ENCODE data around the gene GFM2. TPM values are rescaled to one million over a fixed set of nuclear protein-coding genes. Genes with fewer than 3 reads are reported as not detected.

Gene GFM2
- total and polyA plus RNA-seq, 2 of the 13 experiments (the other 11 are each of a cell fraction or from before 2014, with no cell fraction given): 22.0 to 41.6 TPM

DNA sequence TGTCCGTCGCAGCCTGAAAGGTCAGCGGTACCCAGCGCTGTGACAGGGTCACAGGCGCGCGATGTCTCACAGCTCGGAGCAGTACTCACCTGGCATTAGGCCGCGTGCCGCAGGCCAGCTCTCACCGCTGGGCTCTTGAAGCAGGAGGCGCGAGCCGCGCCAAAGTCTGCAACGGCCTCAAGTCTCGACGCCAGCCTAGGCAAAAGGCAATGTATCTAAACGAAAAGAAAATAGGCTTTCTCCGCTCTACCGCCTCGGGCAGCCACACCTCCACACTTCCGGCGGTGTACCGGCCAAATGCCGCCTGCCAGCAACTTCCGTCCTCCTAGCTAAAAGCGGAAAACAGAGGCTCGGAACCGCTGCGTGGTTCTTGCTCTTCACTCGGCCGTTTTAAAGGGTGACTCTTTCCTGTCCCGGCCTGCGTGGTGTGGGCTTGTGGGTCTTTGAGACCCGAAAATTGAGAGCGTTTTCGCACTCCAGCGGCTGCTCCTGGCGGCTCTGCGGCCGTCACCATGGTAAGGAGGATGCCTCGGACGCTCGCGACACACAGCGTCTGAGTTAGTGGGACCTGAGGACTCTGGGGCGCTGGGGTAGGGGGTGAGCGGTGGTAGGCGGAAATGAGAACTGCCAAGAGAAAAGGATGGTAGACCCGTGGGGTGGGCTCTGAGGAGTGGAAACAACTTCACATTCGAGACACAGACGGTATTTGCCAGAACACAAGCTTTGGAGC, at the start of gene GFM2, which contains the start of gene NSA2 (continued):
- TF ChIP-seq POLR2AphosphoS2 (IDR thresholded peaks at IDR 0.05; ENCODE audit: low read depth, low read length) (peak; percentile 76; the same call in 1 of the 2 replicates), DNMT1 (CRISPR knock-in tag; IDR thresholded peaks at IDR 0.05) (0 out of 2 replicates have a peak, but pooled peaks have one; percentile 35), SALL2 (CRISPR knock-in tag; IDR thresholded peaks at IDR 0.05) (peak; percentile 91; the same call in 1 of the 2 replicates), RARA (CRISPR knock-in tag; IDR thresholded peaks at IDR 0.05) (peak; percentile 61), MLLT10 (CRISPR knock-in tag; IDR thresholded peaks at IDR 0.05) (no peak), MTA3 (CRISPR knock-in tag; IDR thresholded peaks at IDR 0.05) (no peak), ZSCAN29 (CRISPR knock-in tag; conservative IDR thresholded peaks at IDR 0.05) (no peak), TMF1 (CRISPR knock-in tag; IDR thresholded peaks at IDR 0.05; ENCODE audit: low read depth) (no peak; the same call in 1 of the 2 replicates), PTBP1 (IDR thresholded peaks at IDR 0.05; ENCODE audit: low read depth, low read length, poor library complexity, severe bottlenecking) (peak; percentile 60), KLF9 (CRISPR knock-in tag; IDR thresholded peaks at IDR 0.05; ENCODE audit: low read depth) (peak; percentile 79; the same call in 1 of the 2 replicates), NBN (conservative IDR thresholded peaks at IDR 0.05) (no peak), ZNF883 (CRISPR knock-in tag; IDR thresholded peaks at IDR 0.05; ENCODE audit: not compliant biosample characterization) (peak; percentile 89)
- TF ChIP-seq, protein P1, sequence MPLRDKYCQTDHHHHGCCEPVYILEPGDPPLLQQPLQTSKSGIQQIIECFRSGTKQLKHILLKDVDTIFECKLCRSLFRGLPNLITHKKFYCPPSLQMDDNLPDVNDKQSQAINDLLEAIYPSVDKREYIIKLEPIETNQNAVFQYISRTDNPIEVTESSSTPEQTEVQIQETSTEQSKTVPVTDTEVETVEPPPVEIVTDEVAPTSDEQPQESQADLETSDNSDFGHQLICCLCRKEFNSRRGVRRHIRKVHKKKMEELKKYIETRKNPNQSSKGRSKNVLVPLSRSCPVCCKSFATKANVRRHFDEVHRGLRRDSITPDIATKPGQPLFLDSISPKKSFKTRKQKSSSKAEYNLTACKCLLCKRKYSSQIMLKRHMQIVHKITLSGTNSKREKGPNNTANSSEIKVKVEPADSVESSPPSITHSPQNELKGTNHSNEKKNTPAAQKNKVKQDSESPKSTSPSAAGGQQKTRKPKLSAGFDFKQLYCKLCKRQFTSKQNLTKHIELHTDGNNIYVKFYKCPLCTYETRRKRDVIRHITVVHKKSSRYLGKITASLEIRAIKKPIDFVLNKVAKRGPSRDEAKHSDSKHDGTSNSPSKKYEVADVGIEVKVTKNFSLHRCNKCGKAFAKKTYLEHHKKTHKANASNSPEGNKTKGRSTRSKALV (CRISPR knock-in tag; IDR thresholded peaks at IDR 0.05): peak; percentile 69; the same call in 1 of the 2 replicates
- TF ChIP-seq, protein P2, sequence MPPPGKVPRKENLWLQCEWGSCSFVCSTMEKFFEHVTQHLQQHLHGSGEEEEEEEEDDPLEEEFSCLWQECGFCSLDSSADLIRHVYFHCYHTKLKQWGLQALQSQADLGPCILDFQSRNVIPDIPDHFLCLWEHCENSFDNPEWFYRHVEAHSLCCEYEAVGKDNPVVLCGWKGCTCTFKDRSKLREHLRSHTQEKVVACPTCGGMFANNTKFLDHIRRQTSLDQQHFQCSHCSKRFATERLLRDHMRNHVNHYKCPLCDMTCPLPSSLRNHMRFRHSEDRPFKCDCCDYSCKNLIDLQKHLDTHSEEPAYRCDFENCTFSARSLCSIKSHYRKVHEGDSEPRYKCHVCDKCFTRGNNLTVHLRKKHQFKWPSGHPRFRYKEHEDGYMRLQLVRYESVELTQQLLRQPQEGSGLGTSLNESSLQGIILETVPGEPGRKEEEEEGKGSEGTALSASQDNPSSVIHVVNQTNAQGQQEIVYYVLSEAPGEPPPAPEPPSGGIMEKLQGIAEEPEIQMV (CRISPR knock-in tag; IDR thresholded peaks at IDR 0.05; ENCODE audit: low read depth): 0 out of 2 replicates have a peak, but pooled peaks have one; percentile 19
- TF ChIP-seq, protein P3, sequence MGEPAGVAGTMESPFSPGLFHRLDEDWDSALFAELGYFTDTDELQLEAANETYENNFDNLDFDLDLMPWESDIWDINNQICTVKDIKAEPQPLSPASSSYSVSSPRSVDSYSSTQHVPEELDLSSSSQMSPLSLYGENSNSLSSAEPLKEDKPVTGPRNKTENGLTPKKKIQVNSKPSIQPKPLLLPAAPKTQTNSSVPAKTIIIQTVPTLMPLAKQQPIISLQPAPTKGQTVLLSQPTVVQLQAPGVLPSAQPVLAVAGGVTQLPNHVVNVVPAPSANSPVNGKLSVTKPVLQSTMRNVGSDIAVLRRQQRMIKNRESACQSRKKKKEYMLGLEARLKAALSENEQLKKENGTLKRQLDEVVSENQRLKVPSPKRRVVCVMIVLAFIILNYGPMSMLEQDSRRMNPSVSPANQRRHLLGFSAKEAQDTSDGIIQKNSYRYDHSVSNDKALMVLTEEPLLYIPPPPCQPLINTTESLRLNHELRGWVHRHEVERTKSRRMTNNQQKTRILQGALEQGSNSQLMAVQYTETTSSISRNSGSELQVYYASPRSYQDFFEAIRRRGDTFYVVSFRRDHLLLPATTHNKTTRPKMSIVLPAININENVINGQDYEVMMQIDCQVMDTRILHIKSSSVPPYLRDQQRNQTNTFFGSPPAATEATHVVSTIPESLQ (CRISPR knock-in tag; conservative IDR thresholded peaks at IDR 0.05): peak; percentile 91; the same call in 1 of the 2 replicates
- TF ChIP-seq, protein P4, sequence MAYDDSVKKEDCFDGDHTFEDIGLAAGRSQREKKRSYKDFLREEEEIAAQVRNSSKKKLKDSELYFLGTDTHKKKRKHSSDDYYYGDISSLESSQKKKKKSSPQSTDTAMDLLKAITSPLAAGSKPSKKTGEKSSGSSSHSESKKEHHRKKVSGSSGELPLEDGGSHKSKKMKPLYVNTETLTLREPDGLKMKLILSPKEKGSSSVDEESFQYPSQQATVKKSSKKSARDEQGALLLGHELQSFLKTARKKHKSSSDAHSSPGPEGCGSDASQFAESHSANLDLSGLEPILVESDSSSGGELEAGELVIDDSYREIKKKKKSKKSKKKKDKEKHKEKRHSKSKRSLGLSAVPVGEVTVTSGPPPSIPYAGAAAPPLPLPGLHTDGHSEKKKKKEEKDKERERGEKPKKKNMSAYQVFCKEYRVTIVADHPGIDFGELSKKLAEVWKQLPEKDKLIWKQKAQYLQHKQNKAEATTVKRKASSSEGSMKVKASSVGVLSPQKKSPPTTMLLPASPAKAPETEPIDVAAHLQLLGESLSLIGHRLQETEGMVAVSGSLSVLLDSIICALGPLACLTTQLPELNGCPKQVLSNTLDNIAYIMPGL (CRISPR knock-in tag; IDR thresholded peaks at IDR 0.05; ENCODE audit: borderline replicate concordance in 1 of 2, low read depth in 1 of 2): peak; percentile 89 to 91
- TF ChIP-seq, protein P5, sequence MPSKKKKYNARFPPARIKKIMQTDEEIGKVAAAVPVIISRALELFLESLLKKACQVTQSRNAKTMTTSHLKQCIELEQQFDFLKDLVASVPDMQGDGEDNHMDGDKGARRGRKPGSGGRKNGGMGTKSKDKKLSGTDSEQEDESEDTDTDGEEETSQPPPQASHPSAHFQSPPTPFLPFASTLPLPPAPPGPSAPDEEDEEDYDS (CRISPR knock-in tag; IDR thresholded peaks at IDR 0.05): peak; percentile 87
- TF ChIP-seq, protein P6, sequence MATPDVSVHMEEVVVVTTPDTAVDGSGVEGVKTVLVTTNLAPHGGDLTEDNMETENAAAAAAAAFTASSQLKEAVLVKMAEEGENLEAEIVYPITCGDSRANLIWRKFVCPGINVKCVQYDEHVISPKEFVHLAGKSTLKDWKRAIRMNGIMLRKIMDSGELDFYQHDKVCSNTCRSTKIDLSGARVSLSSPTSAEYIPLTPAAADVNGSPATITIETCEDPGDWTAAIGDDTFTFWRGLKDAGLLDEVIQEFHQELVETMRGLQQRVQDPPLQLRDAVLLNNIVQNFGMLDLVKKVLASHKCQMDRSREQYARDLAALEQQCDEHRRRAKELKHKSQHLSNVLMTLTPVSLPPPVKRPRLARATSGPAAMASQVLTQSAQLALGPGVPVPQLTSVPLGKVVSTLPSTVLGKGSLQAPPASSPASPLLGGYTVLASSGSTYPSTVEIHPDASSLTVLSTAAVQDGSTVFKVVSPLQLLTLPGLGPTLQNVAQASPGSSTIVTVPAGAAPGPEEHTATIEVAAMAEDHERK (CRISPR knock-in tag; IDR thresholded peaks at IDR 0.05; ENCODE audit: low read depth): no peak
